Astrocyte (in vitro differentiated cells and primary cell): ENCODE measurements around the gene SYT14.

Source experiments
- EZH2 ChIP-seq: IDR thresholded peaks from 2 replicates; pipeline ENCODE4 v1.6.1; 2012; ENCODE audit warnings: mild to moderate bottlenecking, low read length, inconsistent platforms; ENCODE audit not compliant: insufficient read depth
- TF ChIP-seq, protein P1 (sequence below): IDR thresholded peaks from 2 replicates; pipeline ENCODE4 v1.5.1; 2011; ENCODE audit warnings: low read depth, mild to moderate bottlenecking, inconsistent platforms, low read length, moderate library complexity; ENCODE audit not compliant: insufficient read depth

DNA sequence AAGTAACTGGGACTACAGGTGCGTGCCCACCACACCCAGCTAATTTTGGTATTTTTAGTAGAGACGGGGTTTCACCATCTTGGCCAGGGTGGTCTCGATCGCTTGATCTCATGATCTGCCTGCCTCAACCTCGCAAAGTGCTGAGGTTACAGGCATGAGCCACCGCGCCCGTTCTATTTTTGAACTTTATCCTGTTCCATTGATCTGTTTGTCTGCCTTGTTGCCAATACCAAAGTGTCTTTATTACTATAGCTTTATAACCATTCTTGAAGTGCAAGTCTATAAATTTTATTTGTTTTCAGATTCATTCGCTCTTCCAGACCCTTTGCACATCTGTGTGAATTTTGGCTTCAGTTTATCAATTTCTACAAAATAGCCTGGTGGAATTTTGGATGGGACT lies 28.0 kb downstream of the SYT14 start:
- TF ChIP-seq, protein P1, sequence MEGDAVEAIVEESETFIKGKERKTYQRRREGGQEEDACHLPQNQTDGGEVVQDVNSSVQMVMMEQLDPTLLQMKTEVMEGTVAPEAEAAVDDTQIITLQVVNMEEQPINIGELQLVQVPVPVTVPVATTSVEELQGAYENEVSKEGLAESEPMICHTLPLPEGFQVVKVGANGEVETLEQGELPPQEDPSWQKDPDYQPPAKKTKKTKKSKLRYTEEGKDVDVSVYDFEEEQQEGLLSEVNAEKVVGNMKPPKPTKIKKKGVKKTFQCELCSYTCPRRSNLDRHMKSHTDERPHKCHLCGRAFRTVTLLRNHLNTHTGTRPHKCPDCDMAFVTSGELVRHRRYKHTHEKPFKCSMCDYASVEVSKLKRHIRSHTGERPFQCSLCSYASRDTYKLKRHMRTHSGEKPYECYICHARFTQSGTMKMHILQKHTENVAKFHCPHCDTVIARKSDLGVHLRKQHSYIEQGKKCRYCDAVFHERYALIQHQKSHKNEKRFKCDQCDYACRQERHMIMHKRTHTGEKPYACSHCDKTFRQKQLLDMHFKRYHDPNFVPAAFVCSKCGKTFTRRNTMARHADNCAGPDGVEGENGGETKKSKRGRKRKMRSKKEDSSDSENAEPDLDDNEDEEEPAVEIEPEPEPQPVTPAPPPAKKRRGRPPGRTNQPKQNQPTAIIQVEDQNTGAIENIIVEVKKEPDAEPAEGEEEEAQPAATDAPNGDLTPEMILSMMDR, result no peak
- TF ChIP-seq EZH2, result no peak
